ENCODE data around the gene IGSF6. TPM values are rescaled to one million over a fixed set of nuclear protein-coding genes. Genes with fewer than 3 reads are reported as not detected.
"Not testable (repeated sequence)": the region's sequence is repeated elsewhere in the genome, so short reads cannot be mapped to it uniquely, and the experiment has no call there.

The IGSF6 gene
- total RNA-seq, 1 experiment from 2014 or later = 0.36 TPM

GRCh38 chr16:21650521-21650920 lies 1.9 kb downstream of the IGSF6 start:
- CTCF ChIA-PET = no interaction called here
- POLR2A ChIA-PET (ENCODE audit: unreplicated experiment) = no interaction called here
- BruUV-seq (replicated peaks) = no TSS peak
- no peak overlapping the region for H3K4me2 ChIP-seq (ENCODE audit: low read length)
- no peak for DNase-seq
- H2AFZ ChIP-seq (ENCODE audit: low read length) = no peak overlapping the region
- H3K36me3 ChIP-seq (ENCODE audit: low read depth, low read length) = no peaks in the 10 kb centered on the region; the same call in 1 of the 2 replicates
- ATAC-seq = no peak
- TF ChIP-seq, protein P1, sequence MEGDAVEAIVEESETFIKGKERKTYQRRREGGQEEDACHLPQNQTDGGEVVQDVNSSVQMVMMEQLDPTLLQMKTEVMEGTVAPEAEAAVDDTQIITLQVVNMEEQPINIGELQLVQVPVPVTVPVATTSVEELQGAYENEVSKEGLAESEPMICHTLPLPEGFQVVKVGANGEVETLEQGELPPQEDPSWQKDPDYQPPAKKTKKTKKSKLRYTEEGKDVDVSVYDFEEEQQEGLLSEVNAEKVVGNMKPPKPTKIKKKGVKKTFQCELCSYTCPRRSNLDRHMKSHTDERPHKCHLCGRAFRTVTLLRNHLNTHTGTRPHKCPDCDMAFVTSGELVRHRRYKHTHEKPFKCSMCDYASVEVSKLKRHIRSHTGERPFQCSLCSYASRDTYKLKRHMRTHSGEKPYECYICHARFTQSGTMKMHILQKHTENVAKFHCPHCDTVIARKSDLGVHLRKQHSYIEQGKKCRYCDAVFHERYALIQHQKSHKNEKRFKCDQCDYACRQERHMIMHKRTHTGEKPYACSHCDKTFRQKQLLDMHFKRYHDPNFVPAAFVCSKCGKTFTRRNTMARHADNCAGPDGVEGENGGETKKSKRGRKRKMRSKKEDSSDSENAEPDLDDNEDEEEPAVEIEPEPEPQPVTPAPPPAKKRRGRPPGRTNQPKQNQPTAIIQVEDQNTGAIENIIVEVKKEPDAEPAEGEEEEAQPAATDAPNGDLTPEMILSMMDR (conservative IDR thresholded peaks at IDR 0.05; ENCODE audit: low read depth, low read length) = no peak
- TF ChIP-seq EZH2 (IDR thresholded peaks at IDR 0.05; ENCODE audit: low read length, unreplicated experiment) (no peak), EZH2phosphoT487 (IDR thresholded peaks at IDR 0.05; ENCODE audit: borderline replicate concordance, low read length) (no peak)
- H3K79me2 ChIP-seq (ENCODE audit: low read length) = no peaks in the 10 kb centered on the region
- H3K4me1 ChIP-seq (ENCODE audit: insufficient read depth, low read length) = no peaks in the 10 kb centered on the region
- no peaks in the 10 kb centered on the region for H4K20me1 ChIP-seq (ENCODE audit: low read length)
- H3K27me3 ChIP-seq (ENCODE audit: low read length) = no peaks in the 10 kb centered on the region
- H3F3A ChIP-seq (ENCODE audit: low read length, unreplicated experiment) = no peaks in the 10 kb centered on the region
- H3K9ac ChIP-seq (ENCODE audit: low read length) = no peak overlapping the region
- H3K9me2 ChIP-seq (replicated peaks; ENCODE audit: low read length) = no peaks in the 10 kb centered on the region
- H3K27ac ChIP-seq (ENCODE audit: low read length) = no peak overlapping the region
- no peaks in the 10 kb centered on the region for H3K9me3 ChIP-seq (ENCODE audit: low read length)
- intact Hi-C loops (cut with micrococcal nuclease) = no loop called here
- H3K4me3 ChIP-seq (ENCODE audit: low read length) = no peak overlapping the region

DNA sequence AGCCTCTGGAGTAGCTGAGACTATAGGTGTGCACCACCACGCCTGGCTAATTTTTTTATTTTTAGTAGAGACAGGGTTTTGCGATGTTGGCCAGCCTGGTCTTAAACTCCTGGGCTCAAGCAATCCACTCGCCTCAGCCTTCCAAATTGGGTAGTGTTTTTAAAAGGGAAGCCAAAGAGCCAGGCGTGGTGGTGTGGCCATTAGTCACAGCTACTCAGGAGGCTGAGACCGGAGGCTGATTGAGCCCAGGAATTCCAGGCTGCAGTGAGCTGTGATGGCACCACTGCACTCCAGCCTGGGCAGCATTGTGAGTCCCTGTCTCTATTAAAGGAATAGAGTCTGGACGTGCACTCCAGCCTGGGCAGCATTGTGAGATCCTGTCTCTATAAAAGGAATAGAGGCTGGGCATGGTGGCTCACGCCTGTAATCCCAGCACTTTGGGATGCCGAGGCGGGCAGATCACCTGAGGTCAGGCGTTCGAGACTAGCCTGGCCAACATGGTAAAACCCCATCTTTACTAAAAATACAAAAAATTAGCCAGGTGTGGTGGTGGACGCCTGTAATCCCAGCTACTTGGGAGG lies 2.5 kb downstream of the IGSF6 start:
- intact Hi-C loops (cut with micrococcal nuclease); POLR2A ChIA-PET (ENCODE audit: unreplicated experiment); CTCF ChIA-PET: not testable (repeated sequence)

GRCh38 chr16:21647562-21648164 lies 4.7 kb downstream of the IGSF6 start:
- Histone ChIP-seq H3K4me3 (ENCODE audit: low read length) (no peak overlapping the region), H3K27me3 (ENCODE audit: low read length) (no peaks in the 10 kb centered on the region), H3K4me2 (ENCODE audit: low read length) (no peak overlapping the region), H3K4me1 (ENCODE audit: insufficient read depth, low read length) (no peaks in the 10 kb centered on the region), H3K27ac (ENCODE audit: low read length) (no peak overlapping the region), H4K20me1 (ENCODE audit: low read length) (no peaks in the 10 kb centered on the region), H3F3A (ENCODE audit: low read length, unreplicated experiment) (no peaks in the 10 kb centered on the region), H3K9ac (ENCODE audit: low read length) (no peak overlapping the region), H3K9me2 (replicated peaks; ENCODE audit: low read length) (no peaks in the 10 kb centered on the region), H3K79me2 (ENCODE audit: low read length) (no peaks in the 10 kb centered on the region), H3K9me3 (ENCODE audit: low read length) (no peaks in the 10 kb centered on the region), H3K36me3 (ENCODE audit: low read depth, low read length) (peaks cover under 1% of the 10 kb centered on the region; the same call in 1 of the 2 replicates), H2AFZ (ENCODE audit: low read length) (no peak overlapping the region)
- no TSS peak for BruUV-seq (replicated peaks)
- ATAC-seq = no peak
- ChIA-PET CTCF (no interaction called here), POLR2A (ENCODE audit: unreplicated experiment) (interaction anchor here (0.8 kb wide), 1 partner anchor 53 kb away, joined by 8 read pairs; no protein-coding TSS in a partner anchor)
- DNase-seq = no peak
- TF ChIP-seq, protein P1 (conservative IDR thresholded peaks at IDR 0.05; ENCODE audit: low read depth, low read length) = no peak
- TF ChIP-seq EZH2 (IDR thresholded peaks at IDR 0.05; ENCODE audit: low read length, unreplicated experiment) (no peak), EZH2phosphoT487 (IDR thresholded peaks at IDR 0.05; ENCODE audit: borderline replicate concordance, low read length) (no peak)
- intact Hi-C loops (cut with micrococcal nuclease) = no loop called here

More for the DNA sequence above, 2.5 kb downstream of the IGSF6 start:
- not testable (repeated sequence) for H3K4me3 ChIP-seq (ENCODE audit: low read length); DNase-seq; H3K27ac ChIP-seq (ENCODE audit: low read length); BruUV-seq (replicated peaks); H3K9ac ChIP-seq (ENCODE audit: low read length); H3K4me2 ChIP-seq (ENCODE audit: low read length); H3K27me3 ChIP-seq (ENCODE audit: low read length); H3F3A ChIP-seq (ENCODE audit: low read length, unreplicated experiment); H3K9me2 ChIP-seq (replicated peaks; ENCODE audit: low read length); H2AFZ ChIP-seq (ENCODE audit: low read length); H3K9me3 ChIP-seq (ENCODE audit: low read length); H4K20me1 ChIP-seq (ENCODE audit: low read length); H3K4me1 ChIP-seq (ENCODE audit: insufficient read depth, low read length); H3K36me3 ChIP-seq (ENCODE audit: low read depth, low read length); ATAC-seq; H3K79me2 ChIP-seq (ENCODE audit: low read length)
